Amniotic stem cell (primary cell): ENCODE results near the gene C22orf31.

Experiments
- DNase-seq: peaks from one replicate; lab custom pipeline; 2025; lab: John Stamatoyannopoulos, UW

Gene C22orf31

DNA sequence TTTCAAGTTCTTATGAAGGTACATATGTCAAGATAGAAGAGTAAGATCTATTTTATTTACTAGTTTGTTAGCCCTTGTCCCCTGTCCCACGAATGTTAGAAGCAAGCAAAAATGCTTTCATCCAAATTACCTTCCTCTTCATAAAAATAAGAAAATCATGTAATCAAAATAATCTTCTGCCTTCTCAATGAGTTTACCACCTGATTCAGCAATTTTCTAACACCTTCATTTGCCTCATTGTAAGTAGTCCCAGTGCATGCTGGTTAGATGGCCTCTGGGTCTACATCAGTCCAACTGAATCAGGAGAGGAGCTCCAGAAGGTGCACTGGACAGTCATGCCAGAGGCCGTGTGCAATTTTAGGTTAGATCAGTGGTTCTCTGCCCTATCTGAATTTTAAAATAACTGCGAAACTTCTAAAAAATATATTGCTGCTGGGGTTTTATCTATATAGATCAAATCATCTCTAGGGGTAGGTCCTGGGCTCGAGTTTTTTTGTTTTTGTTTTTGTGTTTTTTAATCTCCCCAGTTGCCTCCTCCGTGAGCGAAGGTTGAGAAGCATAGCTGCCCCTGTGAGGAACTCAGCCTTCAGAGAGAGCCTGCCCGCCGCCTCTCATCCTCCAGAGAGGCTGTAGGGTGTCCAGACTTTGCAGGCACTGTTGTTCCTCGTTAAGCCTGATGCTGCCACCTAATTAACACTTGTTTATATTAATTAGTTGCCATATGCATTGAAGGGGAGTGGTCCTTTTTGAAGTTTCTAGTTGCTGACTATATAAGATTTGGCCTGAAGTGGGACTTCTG lies 32.2 kb downstream of the C22orf31 start:
- no peak for DNase-seq

DNA sequence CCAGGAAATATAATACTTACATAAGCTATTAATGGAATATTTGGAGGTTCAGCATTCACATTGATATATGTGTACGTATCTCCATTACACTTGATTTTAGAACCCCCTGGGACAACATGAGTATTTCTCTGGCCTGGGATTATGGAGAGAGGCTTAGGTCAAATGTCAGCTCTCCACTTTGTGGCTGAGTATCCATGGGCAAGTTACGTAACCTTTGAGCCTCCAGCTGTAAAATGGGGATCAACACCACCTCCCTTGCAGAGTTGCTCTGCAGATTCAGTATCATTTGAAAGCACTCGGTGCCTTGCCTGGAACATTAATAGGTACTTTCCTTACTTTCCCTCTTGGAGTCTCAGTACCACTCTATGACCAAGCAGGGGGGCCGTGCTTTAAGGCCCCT lies 33.2 kb downstream of the C22orf31 start:
- no peak for DNase-seq

DNA sequence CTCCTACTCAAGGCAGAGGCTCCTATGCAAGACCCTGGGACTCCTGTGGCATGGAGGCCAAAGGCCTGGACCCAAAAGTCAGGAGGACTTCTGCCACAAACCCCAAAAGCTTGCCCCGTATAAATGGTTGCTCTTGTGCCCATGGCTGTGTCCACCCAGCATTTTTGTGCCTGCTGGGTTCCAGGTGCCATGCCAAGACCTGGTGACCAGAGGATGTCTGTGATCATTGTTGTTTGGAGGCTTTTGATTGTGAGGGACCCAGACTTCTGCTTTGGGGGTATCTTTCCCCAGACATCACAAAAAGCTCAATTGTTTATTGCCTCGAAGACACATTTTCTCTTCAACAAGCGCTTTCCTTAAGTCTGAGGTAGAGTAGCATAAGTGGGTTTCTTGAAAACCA lies 35.1 kb downstream of the C22orf31 start:
- DNase-seq: no peak

DNA sequence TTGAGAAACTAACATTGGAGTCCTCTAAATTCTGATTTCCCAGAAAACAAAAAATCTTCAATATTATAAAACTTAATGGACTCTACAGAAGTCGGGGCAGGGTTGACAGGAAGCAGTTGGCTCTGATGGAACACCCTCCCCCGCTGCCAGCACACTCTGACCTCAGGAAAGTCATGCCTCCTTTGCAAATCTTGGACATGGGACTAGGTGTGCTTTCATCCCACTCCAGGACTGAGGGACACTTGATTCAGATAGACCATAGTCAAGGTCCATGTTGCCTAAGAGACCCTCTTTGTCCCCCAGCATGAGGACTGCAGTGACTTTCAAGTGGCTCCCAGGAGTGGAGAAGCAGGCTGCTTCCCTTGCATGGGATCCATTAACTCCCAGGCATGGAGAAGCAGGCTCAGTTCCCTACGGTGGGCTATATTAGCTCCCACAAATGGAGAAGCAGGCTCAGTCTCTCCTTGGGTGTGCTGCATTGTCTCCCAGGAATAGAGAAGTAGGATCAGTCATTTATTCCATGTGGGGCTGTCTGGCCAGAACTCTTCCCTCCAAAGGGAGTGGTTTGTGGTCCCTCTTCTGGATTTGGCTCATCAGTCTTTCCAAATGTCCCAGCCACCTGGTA lies 38.3 kb downstream of the C22orf31 start:
- no peak for DNase-seq

DNA sequence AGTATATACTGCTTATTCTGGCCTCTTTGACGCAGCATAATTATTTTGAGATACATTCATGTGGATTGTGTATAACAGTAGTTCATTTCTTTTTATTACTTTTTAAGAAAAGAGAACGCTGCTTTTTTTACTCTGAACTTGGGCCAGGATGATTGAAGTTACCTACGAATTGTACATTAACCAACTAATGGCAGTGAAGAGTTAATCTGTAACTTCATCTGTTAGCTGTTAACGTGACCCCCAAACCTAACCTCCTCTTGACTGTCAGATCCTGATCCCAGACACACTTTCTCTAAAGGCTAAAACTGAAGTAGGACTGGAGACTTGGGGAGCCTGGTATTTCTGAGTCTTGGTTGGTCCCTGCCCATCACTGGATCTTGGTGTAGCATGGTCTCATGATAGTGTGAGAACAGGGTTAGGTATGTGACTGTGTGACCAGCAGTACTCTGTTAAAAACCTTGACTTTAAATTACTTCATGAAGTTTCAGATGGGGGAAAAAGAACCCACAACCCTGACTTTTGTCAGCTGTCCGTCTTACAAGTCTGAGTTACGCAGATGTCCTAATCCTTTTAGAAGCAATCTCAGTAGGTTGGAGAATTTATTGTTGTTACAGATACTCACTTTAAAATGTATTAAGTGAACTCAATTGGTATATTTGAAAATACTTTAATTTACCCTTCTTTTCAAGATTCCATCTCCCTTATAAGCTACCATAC lies 39.4 kb downstream of the C22orf31 start:
- no peak for DNase-seq

DNA sequence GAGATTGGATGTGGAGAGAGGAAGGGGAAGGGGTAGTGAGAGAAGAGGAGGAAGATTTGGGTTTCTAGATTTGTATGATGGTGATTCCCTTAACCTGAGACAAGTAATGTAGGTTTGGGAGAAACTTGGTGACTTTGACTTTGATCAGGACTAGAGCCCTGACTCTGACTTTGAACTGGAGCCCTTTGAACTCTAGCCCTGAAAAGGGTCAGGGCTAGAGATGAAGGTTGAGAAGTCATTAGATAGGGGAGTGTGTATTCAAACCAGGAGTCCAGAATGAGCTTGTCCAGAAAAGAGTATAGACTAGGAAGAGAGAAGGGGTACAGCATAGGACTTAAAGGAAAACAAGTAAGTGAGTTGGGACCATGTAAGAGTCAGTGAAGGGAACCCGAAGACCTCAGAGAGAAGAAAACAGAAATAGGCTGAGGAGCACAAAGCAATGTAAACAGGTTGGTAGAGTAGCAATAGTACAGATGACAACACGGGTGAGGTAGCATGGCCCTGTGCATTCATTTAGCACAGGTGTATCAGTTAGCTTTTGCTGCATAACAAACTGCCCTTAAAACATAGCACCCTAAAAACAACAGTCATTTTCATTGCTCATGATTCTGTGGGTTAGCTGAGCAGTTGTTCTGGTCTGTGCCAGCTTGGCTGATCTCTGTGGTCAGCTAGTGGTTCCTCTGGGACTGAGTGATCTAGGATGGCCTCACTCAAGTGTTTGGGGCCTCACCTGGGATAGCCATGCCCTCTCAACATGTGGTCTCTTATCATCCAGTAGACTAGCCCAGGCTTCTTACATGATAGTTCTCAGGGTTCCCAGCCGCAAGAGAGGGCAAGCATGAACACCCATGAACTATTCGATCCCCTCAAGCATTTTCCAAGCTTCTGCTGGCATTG lies 43.1 kb downstream of the C22orf31 start:
- no peak for DNase-seq

DNA sequence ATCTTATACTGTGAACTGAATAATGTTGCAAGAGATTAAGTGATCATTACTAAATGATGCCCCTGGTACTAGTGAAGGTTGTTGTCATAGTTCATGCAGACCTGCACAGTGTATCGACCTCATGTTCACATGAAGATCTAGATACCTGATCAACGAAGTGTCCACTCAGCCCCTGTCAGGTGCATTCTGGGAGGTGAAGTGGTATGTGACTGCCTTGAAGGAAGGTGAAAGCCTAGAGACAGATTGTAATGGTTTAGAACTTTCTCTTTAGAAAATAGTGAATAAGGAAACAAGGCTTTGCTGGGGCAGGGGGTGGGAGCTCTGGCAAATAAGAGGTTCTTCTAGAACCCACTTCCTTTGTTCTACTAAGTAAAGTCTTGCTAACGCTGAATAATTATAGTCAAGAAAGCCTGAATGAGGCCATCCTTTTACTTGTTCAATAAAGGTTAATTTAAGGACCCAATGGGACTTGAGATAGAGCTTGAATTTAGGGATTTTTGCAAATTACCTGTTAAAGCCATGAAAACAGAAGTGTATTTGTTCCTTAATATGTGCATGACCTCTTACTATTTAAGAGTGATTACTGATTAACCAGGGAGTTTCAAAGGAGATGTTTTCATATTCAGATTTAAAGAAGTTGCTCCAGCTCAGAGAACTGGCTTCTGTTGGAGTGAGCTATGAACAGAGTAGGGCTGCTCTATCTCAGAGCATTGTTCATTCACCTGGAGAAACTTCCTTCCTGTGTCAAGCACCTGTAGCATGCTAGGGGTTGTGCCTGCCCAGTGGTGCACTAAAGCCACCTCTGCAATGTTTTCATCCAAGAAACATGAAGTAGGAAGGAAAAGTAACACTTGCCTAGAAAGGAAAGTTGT lies 45.3 kb downstream of the C22orf31 start:
- DNase-seq: no peak

DNA sequence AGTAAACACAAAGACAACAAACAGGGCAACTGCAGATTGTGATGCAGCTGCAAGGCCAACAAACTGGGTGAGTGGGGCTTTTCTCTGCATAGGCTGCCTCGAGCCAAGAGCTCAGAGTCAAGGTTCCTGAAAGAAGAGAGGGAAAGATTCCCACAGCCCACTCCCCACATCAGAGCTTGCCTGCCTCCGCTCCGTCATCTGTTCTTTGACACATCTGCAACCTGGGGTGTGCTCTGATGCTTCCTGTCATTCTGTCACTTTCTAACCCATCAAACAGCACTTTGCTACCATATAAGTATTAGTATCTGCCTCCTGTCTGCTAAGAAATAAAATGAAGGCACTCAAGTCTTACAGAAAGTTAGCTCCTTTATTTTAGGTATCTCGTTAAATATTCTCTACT lies 46.9 kb downstream of the C22orf31 start:
- no peak for DNase-seq

DNA sequence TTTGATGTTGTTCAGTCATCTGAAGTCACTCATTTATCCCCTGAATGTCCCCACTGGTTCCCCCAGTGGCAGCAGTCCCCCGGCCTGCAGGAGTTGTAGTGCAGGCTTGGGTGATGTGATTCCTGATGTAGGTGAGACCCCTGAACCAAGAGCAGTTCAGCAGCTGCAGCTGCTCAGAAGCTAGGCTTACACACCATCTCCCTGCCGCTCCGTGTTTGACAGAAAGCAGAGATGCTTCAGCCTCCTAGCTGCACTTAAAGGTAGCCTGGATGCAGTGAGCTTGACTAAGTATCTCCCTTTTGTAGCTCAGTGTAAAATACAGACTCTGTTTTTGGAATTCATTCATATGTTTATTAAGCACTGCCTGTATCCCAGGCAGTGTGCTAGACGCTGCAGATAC lies 47.3 kb downstream of the C22orf31 start:
- no peak for DNase-seq

DNA sequence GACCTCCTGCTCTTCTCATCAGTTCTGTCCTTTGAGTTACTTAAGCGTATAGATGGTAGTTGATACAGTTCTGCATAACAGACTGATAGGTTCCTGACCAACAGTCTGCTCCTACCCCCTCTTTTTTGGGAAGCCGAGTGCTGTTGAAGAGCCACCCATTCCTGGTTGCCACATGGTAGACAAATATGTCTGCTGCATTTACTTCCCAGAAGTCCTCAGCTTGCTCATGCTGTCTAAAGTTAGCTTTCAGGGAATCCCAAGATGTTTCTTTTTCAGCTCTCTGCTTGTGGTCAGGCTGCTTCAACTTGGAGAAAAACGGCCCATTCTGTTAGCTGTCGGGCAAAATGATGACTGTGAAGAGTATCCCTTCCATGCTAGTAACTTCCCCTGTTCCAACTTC lies 48.7 kb downstream of the C22orf31 start:
- no peak for DNase-seq

DNA sequence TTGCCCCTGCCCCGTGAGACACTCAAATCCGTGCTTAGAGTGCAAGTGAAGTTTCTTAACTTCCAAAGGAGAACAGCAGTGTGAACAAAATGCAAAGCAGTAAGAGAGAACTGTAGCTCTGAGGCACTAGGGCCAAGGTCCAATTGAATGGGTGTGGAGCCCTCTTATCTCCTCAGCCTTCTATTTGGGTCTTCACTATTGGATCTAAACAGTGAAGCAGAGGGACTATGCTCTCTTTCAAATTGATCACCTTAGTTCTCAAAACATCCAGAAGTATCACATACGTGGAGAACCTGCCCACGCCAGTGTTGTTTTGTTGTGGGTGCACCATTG lies 49.6 kb downstream of the C22orf31 start:
- DNase-seq: no peak

DNA sequence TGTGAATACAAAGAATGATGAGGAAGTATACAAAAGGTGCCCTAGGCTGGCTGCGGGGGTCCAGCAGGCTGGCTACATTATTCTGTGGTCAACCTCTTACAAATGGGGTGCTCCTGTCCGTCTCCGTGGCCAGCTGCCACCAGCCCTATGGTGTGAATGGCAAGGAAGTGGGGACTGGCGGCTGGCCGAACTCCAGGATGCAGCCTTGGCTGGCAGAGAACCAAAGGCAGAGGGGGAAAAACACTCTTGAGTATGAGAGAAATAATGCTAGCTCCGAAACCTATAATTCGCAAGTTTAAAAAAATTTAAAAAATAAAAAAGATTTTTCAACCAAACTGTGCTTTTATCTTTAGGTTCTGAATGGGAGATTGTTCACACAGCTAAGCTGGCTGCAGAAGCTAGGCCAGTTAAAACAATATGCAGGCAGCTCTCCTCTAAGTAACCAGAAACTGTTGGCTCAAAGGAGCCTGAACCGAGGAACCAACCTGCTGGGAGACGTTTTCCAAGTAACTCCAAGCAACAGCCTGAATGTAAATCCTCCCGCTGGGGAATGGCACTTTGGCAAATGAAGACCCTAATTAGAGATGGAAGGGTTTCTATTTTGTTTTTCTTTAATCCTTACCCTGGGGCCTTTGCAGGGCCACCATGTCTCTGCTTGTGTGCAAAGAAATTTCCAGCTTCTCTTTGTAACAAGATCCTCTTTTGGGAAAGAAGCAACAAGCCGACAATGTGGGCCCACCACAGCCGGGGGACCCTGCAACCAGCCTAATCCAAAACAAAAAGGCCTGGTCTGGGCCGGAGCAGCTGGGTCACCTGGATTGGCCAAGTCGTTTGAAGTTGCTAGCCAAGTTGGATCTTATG lies 50.2 kb downstream of the C22orf31 start:
- no peak for DNase-seq

DNA sequence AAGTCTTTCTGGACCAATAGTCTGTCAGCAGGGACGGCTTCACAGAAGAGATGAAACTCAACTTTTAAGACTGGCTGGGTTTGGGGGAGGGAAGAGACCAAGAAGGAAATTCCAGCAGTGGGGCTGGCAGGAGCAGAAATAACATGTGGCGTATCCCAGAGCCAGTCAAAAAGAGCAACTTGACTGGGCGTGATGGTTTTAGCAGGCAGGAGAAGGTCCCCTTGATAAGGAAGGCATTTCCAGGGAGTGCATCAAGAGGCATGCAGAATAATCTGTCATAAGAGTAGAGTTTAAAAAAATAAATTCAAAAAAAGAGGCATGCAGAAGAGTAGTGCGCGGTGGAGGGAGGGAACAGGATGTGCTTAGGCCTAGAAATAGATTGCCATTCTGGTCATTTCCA lies 52.5 kb downstream of the C22orf31 start:
- DNase-seq: no peak
